ENCODE measurements around the gene THEM4.

Gene THEM4

DNA sequence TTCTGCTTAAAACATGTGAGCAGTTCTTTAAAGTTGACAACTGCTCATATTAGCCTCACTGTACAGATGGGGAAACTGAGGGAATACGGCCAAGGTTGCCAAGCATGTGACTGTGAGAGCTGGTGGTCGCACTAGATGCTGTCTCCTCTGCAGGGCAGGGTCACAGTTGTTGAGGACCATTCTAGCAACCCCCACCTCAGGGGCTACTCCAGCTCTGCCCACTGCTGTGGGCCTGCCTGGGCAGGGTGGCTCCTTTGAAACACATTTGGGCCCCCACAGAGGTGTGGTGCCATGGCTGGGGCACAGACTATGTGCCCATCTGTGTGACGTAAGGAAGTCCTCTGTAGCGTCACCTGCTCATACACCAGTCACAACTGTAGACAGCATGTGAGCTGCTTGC, 56.6 kb downstream of the THEM4 start:
- H3K4me3 Mint-ChIP-seq = no peak overlapping the region
- peaks cover 9 to 20% of the 10 kb centered on the region in 2 donors for H3K36me3 Mint-ChIP-seq
- H3K9me3 Mint-ChIP-seq = no peaks in the 10 kb centered on the region
- H3K27me3 Mint-ChIP-seq = peaks cover 24 to 41% of the 10 kb centered on the region in 2 donors
- DNase-seq (no peak), ATAC-seq (replicated peaks) (no peak)
- H3K27ac Mint-ChIP-seq = no peak overlapping the region
- H3K4me1 Mint-ChIP-seq = peaks cover 5 to 6% of the 10 kb centered on the region in 2 donors

DNA sequence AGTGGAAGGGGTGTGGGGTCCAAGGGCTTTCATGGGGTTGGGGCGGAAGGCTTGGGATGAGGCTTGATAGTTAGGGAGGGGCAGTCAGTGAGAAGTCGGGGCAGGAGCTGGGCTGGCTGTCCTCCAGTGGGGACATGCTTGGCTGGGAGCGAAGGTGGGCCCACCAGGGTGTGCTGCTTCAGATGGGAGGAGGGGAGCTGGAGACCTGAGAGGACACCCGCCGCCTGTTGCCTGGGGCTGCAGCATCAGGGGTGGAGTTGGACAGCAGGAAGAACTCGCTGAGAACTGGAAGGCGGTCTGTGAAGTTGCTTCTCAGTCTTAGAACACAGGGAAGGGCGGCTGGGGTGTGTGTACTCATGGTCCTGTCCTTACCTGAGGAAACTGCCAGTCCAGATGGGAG, 57.4 kb downstream of the THEM4 start:
- Mint-ChIP-seq H3K4me3 (no peak overlapping the region), H3K4me1 (peaks cover 4 to 7% of the 10 kb centered on the region in 2 donors), H3K27ac (no peak overlapping the region), H3K27me3 (peaks cover 24 to 44% of the 10 kb centered on the region in 2 donors), H3K9me3 (no peaks in the 10 kb centered on the region), H3K36me3 (peaks cover 9 to 21% of the 10 kb centered on the region in 2 donors)
- DNase-seq (no peak), ATAC-seq (replicated peaks) (no peak)

DNA sequence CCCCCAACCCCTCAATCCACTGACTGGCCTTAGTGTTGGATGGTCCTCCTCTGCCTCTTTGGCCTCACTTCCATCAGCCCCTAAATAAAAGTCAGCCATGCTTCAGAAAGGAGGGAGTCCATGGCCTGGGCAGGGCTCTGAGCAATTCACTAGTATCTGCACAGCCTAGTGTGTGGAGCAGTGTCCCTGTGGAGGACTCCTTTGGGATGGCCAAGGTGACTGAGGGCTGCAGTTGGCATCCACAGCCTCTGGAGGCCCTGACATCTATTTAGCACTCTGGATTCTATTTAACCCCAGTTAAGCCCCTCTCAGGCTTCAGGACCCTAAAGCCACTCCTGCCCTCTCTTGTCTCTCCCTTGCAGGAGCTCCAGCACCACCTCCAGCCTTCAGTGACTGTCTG, 59.4 kb downstream of the THEM4 start:
- Mint-ChIP-seq H3K36me3 (peaks cover 10 to 33% of the 10 kb centered on the region in 2 donors), H3K27ac (peak overlapping the region; percentile 56), H3K27me3 (peaks cover 32 to 55% of the 10 kb centered on the region in 2 donors), H3K4me3 (no peak overlapping the region), H3K4me1 (peaks cover 14% of the 10 kb centered on the region in 2 donors), H3K9me3 (no peaks in the 10 kb centered on the region)
- no peak for DNase-seq
- ATAC-seq (replicated peaks) = no peak

DNA sequence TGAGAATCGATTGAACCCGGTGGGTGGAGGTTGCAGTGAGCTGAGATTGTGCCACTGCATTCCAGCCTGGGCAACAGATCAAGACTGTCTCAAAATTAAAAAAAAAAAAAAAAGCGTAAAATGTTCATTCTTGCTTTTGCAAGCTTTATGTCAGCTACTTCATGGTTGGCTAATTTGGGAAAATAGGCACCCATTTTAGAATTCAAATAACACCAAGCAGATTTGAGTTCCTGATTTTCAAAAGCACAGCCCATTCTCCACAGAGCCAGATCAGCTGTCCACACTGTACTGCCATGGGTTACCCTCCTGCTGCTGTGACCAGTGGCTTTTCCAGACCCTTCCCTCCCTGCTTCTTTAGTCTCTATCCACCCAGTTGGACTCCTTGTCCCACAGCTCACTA, 60.2 kb downstream of the THEM4 start:
- DNase-seq (no peak), ATAC-seq (replicated peaks) (no peak)
- no peaks in the 10 kb centered on the region for H3K9me3 Mint-ChIP-seq
- H3K27me3 Mint-ChIP-seq = peaks cover 32 to 55% of the 10 kb centered on the region in 2 donors
- H3K4me1 Mint-ChIP-seq = peaks cover 14 to 21% of the 10 kb centered on the region in 2 donors
- H3K4me3 Mint-ChIP-seq = no peak overlapping the region
- H3K36me3 Mint-ChIP-seq = peaks cover 15 to 40% of the 10 kb centered on the region in 2 donors
- H3K27ac Mint-ChIP-seq = no peak overlapping the region

DNA sequence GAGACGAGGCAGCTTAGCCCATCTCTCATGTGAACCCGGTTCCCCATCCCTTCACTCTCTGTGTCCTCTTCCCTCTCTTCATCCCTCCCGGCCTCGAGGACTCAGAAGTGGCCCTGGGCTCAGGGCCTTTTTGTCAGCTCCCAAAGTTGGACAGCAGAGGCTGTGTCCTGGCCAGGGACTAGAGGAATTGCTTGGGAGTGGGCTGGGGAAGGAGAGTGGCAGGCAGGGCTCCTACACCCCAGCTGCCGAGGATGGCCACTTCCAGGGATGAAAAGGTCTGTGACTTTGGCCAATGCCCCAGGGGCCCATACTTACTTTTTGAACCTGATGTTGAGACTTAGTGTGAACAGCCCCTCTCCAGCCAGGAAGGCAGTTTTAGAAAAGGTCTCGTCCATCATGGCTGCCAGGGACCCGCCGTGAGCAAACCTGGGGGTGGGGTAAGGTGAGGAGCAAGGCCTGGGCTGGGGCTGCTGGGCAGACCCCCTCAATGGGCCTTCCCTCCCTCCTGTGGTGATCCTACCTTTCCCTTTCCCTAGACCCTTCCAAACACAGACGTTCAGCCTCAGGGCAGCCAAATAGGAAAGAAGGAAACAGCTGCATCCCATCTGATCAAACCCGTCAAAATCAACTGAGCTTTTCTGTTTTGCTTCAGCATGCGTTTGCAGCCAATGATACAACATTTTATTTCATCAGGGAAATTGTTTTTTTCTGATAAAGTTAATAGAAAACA, 61.3 kb downstream of the THEM4 start:
- no peak overlapping the region for H3K27ac Mint-ChIP-seq
- peaks cover 18 to 29% of the 10 kb centered on the region in 2 donors for H3K4me1 Mint-ChIP-seq
- H3K36me3 Mint-ChIP-seq = peaks cover 15 to 40% of the 10 kb centered on the region in 2 donors
- H3K9me3 Mint-ChIP-seq = no peaks in the 10 kb centered on the region
- DNase-seq = no peak
- H3K27me3 Mint-ChIP-seq = peaks cover 32 to 49% of the 10 kb centered on the region in 2 donors
- no peak for ATAC-seq (replicated peaks)
- no peak overlapping the region for H3K4me3 Mint-ChIP-seq

DNA sequence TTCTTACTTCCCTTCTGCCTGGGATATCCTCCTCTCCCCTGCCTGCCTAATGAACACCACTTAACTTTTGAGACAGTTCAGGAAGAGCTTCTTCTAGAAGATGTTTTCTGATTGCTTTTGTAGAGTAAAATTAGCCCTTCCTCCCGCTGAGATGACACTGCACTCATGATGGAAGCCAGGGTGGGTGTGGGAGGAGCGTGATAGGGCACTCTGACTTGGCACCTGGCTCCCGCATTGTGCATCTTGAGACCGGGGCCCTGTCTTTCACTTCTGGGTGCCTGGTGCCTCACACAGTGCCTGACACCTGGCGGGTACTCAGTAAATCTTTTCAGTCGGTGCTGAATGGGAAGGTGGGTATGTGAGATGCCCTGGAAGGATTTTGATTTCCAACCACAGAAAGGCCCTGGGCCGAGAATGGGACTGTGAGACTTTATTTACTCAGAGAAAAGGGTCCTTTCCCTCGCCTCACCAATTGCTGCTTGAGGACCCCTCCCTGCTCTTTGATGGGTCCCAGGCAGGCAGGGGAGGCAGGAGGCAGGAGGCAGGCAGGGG, 62.5 kb downstream of the THEM4 start:
- Mint-ChIP-seq H3K4me3 (no peak overlapping the region), H3K27ac (no peak overlapping the region), H3K27me3 (peaks cover 30 to 42% of the 10 kb centered on the region in 2 donors), H3K9me3 (no peaks in the 10 kb centered on the region), H3K4me1 (peaks cover 18 to 29% of the 10 kb centered on the region in 2 donors), H3K36me3 (peaks cover 15 to 41% of the 10 kb centered on the region in 2 donors)
- DNase-seq (no peak), ATAC-seq (replicated peaks) (no peak)

DNA sequence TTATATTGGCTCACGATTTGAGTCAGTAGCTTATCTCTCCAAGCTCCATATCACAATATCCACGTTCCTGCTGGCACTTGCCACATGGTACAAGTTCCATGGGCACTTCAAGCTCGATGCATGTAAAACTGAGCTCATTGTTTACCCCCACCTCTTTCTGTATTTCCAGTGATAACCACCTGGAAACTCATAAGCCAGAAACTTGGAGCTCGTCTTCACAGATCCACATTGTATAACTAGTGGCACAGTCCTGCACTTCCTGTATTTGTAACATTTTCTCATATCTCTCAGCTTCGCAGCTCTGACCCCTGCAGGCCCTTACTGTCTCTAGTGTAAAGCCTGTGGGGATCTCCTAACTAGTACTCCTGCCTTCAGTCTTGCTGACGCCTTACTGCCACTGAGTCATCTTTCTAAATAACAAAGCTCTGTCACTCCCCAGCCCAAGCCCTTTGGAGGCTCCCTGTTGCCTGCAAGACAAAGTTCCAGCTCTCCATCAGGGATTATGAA, 63.2 kb downstream of the THEM4 start:
- Mint-ChIP-seq H3K9me3 (no peaks in the 10 kb centered on the region), H3K4me1 (peaks cover 18 to 29% of the 10 kb centered on the region in 2 donors), H3K27me3 (peaks cover 25 to 38% of the 10 kb centered on the region in 2 donors), H3K4me3 (no peak overlapping the region), H3K27ac (peak overlapping the region; percentile 72), H3K36me3 (peaks cover 15 to 39% of the 10 kb centered on the region in 2 donors)
- ATAC-seq (replicated peaks) (peak; percentile 54 to 64), DNase-seq (no peak)

DNA sequence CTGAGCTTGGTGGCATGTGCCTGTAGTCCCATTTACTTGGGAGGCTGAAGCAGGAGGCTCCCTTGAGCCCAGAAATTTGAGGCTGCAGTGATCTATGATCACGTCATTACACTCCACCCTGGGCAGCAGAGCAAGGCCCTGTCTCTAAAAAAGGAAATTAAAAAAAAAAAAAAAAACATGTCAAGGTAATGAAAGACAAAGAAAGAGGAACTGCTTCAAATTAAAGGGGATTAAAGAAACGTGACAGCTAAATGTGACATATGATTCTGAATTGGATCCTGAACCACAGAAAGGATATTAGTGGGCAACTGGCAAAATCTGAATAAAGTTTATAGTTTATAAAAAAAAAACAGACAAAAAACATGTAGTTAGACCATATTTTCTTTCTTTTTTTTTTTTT, 65.9 kb downstream of the THEM4 start:
- H3K9me3 Mint-ChIP-seq = no peaks in the 10 kb centered on the region
- ATAC-seq (replicated peaks) = peak; percentile 35 to 56
- H3K27ac Mint-ChIP-seq = no peak overlapping the region
- peaks cover 12 to 23% of the 10 kb centered on the region in 2 donors for H3K36me3 Mint-ChIP-seq
- H3K4me3 Mint-ChIP-seq = no peak overlapping the region
- H3K27me3 Mint-ChIP-seq = peaks cover 9 to 29% of the 10 kb centered on the region in 2 donors
- H3K4me1 Mint-ChIP-seq = peaks cover 23 to 45% of the 10 kb centered on the region in 2 donors
- no peak for DNase-seq

DNA sequence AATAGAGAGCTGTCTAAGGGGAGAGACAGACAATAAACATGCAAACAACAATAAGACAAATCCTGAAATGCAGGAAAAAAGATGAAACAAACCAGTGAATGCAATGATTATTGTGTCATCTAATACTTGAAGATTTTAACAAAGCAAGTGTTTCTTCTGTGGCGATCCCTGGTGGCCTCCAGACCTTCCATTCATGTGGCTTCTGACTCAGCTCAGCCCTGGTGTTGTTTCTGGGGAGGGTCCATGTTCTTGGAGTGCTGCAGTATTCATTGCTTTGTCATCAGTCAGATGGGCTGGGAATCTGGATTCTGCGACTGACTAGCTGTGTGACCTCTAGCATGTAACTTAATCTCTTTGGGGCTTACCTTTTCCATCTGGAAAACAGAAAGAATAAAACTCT, 68.2 kb downstream of the THEM4 start:
- DNase-seq = no peak
- no peaks in the 10 kb centered on the region for H3K9me3 Mint-ChIP-seq
- H3K4me3 Mint-ChIP-seq = no peak overlapping the region
- no peak overlapping the region for H3K27ac Mint-ChIP-seq
- peaks cover 7 to 28% of the 10 kb centered on the region in 2 donors for H3K27me3 Mint-ChIP-seq
- no peak for ATAC-seq (replicated peaks)
- H3K36me3 Mint-ChIP-seq = peaks cover 7 to 14% of the 10 kb centered on the region in 2 donors
- H3K4me1 Mint-ChIP-seq = peaks cover 29 to 55% of the 10 kb centered on the region in 2 donors

DNA sequence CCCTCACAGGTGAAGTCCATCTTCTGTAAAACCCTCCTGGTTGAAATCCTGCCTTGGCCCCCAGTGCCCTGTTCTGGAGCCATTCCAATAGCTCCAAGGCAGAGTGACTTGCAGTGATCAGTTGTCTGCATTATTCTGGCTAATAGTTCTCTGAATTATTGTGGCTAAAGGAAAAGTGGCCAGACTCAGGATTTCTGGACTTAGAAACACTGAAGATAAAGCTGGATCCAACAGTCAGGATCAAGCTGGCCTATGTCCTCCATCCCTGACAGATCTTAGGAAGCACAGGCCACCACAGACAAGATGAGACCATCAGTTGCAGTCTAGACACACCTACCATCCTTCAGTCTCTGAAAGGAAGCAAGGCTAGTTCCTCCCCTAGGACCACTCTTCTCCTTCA, 68.9 kb downstream of the THEM4 start:
- Mint-ChIP-seq H3K4me3 (peak overlapping the region; percentile 84 to 87), H3K36me3 (peaks cover 7 to 11% of the 10 kb centered on the region in 2 donors), H3K27ac (no peak overlapping the region)

DNA sequence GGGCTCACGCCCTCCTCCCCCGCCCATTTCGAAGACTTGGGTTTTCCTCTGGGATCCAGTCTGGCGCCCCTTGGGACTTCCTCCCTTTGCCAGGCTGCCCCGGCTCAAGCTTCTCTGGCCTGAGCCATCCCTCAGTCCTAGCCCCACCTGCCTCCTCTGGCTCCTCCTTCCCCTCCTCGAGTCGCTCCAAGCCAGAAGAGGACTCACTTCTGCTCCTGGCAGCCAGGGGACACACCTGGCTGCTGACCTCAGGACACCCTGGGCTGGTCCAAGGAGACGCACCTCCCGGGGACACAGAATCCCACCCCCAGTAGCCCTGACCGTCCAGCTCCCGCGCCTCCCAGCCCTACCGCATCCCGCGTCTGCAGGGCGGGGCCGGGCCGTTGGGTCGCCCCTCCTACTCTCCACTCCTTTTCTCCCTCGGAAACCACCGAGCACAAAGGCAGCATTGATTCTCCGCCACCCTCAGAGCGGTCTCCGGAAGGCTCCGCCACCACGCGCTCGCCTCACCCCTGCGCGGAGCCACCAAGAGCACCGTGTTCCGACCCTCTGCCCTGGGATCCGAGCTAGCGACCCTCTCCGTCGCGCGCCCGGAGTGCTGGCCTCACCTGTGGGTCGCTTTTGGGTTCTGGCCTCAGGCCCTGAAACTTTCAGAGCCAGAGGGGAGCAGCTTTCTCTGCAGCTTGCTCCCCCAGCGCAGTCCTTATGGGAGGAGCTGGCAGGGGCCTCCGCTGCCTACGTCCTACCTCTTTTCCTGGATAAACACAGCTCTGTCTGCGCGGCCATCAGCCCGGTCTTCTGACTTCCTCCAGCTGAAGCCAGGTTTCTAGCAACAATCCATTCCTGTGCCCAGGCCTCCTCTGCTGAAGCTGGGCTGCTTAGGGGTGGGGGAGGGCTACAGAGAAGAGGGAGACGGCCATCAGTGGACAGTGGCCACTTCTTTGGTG, 69.6 kb downstream of the THEM4 start, which contains the start of gene C2CD4D:
Gene C2CD4D (minus strand): TSS at position 364 of the 947 bp plus-strand sequence. CDS start 831 bp downstream, outside the sequence.
- Mint-ChIP-seq H3K9me3 (no peaks in the 10 kb centered on the region), H3K27me3 (peaks cover 8 to 31% of the 10 kb centered on the region in 2 donors), H3K36me3 (peaks cover 4 to 8% of the 10 kb centered on the region in 2 donors), H3K4me1 (peaks cover 27 to 48% of the 10 kb centered on the region in 2 donors), H3K4me3 (peak within 1 kb of the TSS; percentile 84 to 87), H3K27ac (peak within 1 kb of the TSS; percentile 84)
- DNase-seq (peak; percentile 50), ATAC-seq (replicated peaks) (peak; percentile 54 to 60)

More for the DNA sequence above, 68.9 kb downstream of the THEM4 start:
- no peaks in the 10 kb centered on the region for H3K9me3 Mint-ChIP-seq
- H3K27me3 Mint-ChIP-seq = peaks cover 8 to 31% of the 10 kb centered on the region in 2 donors
- DNase-seq = no peak
- no peak for ATAC-seq (replicated peaks)
- peaks cover 27 to 51% of the 10 kb centered on the region in 2 donors for H3K4me1 Mint-ChIP-seq

DNA sequence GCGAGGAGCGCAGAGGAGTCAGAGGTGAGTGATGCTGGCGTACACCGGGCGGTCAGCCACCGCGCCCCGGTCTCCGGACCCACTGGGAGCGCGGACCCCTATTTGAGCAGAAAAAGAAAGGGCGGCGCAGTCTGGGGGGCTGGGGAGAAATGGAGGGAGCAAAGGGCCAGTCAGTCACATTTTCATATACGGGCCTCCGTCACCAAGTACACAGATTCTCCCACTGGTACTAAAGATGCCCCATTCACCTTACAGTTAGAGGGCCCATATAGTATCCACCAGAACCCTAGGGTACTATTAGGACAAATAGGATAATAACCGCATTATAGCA, 70.3 kb downstream of the THEM4 start:
- Mint-ChIP-seq H3K27ac (peak overlapping the region; percentile 26), H3K9me3 (no peaks in the 10 kb centered on the region)

DNA sequence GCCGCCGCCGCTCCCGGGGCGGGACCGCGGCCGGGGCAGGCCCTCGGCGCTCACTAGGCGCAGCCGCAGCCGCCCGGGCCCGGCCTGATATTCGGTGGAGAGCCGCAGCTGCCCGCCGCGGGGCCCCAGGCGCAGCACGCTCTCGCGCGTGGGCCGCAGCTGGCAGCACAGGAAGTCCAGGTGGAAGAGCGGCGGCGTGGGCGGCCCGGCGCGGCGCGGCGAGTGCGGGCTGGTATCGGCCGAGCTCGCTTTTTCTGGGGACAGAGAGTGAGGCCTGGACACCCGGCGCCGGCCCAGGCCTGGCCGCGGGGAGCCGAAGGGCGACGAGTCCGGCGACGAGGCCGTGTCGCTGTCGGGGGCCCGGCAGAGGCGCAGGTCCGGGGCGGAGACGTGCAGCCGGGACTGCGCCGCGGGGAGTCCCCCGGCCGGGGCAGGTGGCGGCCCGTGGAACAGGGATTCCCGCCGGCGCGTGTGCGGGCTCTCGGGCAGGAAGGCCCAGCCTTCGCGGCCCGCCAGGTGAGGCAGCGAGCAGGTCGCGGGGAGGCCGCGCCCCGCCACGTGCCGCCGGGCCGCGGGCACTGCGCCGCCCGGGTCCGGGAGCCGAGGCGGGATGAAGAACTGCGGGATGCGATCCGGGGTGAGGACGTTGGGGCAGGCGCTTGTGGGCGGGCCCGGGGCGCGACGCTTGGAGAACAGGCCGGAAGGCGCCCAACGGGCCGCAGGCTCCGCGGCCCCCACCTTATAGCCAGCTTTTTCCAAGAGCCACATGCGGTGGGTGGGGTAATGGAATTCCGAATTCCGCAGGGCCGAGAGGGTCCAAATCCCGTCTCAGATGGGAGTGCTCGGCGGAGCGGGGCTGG, 70.9 kb downstream of the THEM4 start:
- peak overlapping the region; percentile 84 to 87 for H3K4me3 Mint-ChIP-seq
- no peaks in the 10 kb centered on the region for H3K9me3 Mint-ChIP-seq
- H3K27me3 Mint-ChIP-seq = peaks cover 8 to 31% of the 10 kb centered on the region in 2 donors
- H3K4me1 Mint-ChIP-seq = peaks cover 26 to 41% of the 10 kb centered on the region in 2 donors
- peak overlapping the region; percentile 26 for H3K27ac Mint-ChIP-seq
- ATAC-seq (replicated peaks) = peak; percentile 28 to 40
- H3K36me3 Mint-ChIP-seq = peaks cover 0 to 3% of the 10 kb centered on the region in 2 donors
- peak; percentile 46 for DNase-seq

More for the DNA sequence above, 70.3 kb downstream of the THEM4 start:
- Mint-ChIP-seq H3K4me1 (peaks cover 27 to 41% of the 10 kb centered on the region in 2 donors), H3K36me3 (peaks cover 0 to 3% of the 10 kb centered on the region in 2 donors), H3K4me3 (peak overlapping the region; percentile 84 to 87), H3K27me3 (peaks cover 8 to 31% of the 10 kb centered on the region in 2 donors)
- no peak for DNase-seq
- no peak for ATAC-seq (replicated peaks)

Data from stimulated activated naive B cell treated with anti-CD40 and anti-IgM and Interleukin-4, amounts not matched to agents 10 μg/mL and 1 μg/mL and 100 μg/mL, for 72 hours (primary cell).